Endothelial cell of umbilical vein (primary cell): ENCODE results near the gene PCLO.

Source experiments
- EZH2 ChIP-seq: IDR thresholded peaks from 2 replicates; pipeline ENCODE4 v1.6.1; 2012; ENCODE audit warnings: borderline replicate concordance, low read depth, mild to moderate bottlenecking, moderate library complexity, low read length, inconsistent platforms; ENCODE audit not compliant: severe bottlenecking
- JUN ChIP-seq: IDR thresholded peaks from 2 replicates; pipeline ENCODE4 v1.6.1; 2011; ENCODE audit warnings: borderline replicate concordance, low read depth; ENCODE audit not compliant: insufficient read length, insufficient read depth
- POLR2A ChIP-seq: IDR thresholded peaks from 2 replicates; pipeline ENCODE4 v1.6.1; 2012; ENCODE audit warnings: low read depth, mild to moderate bottlenecking, control low read depth, low read length
- POLR2AphosphoS5 ChIP-seq: IDR thresholded peaks from 2 replicates; pipeline ENCODE4 v1.6.1; 2012; ENCODE audit warnings: low read depth, mild to moderate bottlenecking, control low read depth, low read length, moderate library complexity; ENCODE audit not compliant: insufficient read depth
- TF ChIP-seq, protein P1 (sequence below), 2 donors: IDR thresholded peaks; 1 replicate in 1 of 2; 2 replicates in 1 of 2; pipeline ENCODE4 v1.5.1; 2011; ENCODE audit warnings: low read length in 2 of 2, mild to moderate bottlenecking in 2 of 2, moderate library complexity in 2 of 2, control low read depth in 1 of 2, inconsistent platforms in 1 of 2, low read depth in 1 of 2; ENCODE audit not compliant: insufficient read depth in 1 of 2; ENCODE audit errors: extremely low read depth in 1 of 2

GRCh38 chr7:82859106-82859850 lies 303.4 kb downstream of the PCLO start:
- TF ChIP-seq, protein P1, sequence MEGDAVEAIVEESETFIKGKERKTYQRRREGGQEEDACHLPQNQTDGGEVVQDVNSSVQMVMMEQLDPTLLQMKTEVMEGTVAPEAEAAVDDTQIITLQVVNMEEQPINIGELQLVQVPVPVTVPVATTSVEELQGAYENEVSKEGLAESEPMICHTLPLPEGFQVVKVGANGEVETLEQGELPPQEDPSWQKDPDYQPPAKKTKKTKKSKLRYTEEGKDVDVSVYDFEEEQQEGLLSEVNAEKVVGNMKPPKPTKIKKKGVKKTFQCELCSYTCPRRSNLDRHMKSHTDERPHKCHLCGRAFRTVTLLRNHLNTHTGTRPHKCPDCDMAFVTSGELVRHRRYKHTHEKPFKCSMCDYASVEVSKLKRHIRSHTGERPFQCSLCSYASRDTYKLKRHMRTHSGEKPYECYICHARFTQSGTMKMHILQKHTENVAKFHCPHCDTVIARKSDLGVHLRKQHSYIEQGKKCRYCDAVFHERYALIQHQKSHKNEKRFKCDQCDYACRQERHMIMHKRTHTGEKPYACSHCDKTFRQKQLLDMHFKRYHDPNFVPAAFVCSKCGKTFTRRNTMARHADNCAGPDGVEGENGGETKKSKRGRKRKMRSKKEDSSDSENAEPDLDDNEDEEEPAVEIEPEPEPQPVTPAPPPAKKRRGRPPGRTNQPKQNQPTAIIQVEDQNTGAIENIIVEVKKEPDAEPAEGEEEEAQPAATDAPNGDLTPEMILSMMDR (IDR thresholded peaks at IDR 0.05; ENCODE audit: extremely low read depth in 1 of 2, insufficient read depth in 1 of 2, low read depth in 1 of 2, low read length in 2 of 2): no peak
- TF ChIP-seq POLR2A (no peak), EZH2 (no peak), POLR2AphosphoS5 (no peak), JUN (peak; percentile 78)
